ENCODE data around the gene TSPAN5.

The TSPAN5 gene

GRCh38 chr4:98502624-98503023, 155.8 kb downstream of the TSPAN5 start:
- H3K4me1 ChIP-seq (ENCODE audit: insufficient read depth, low read length): peaks cover 12% of the 10 kb centered on the region
- H3K9ac ChIP-seq (ENCODE audit: low read depth, low read length): no peak overlapping the region
- H3K27ac ChIP-seq (ENCODE audit: low read depth, low read length): no peak overlapping the region
- no peaks in the 10 kb centered on the region for H3K9me3 ChIP-seq (ENCODE audit: insufficient read depth, low read depth, low read length)
- no peak overlapping the region for H3K4me3 ChIP-seq (ENCODE audit: low read length)
- no peaks in the 10 kb centered on the region for H3K27me3 ChIP-seq (ENCODE audit: insufficient read depth, low read length)
- no peaks in the 10 kb centered on the region for H3K36me3 ChIP-seq (ENCODE audit: insufficient read depth, low read length)
- WGBS: 98% methylated on average over 1 of the region's 1 CpG

- Histone ChIP-seq H3K27me3 (ENCODE audit: insufficient read depth, low read length) (no peaks in the 10 kb centered on the region), H3K4me1 (ENCODE audit: insufficient read depth, low read length) (peaks cover 12% of the 10 kb centered on the region), H3K4me3 (ENCODE audit: low read length) (no peak overlapping the region), H3K9ac (ENCODE audit: low read depth, low read length) (no peak overlapping the region), H3K27ac (ENCODE audit: low read depth, low read length) (no peak overlapping the region), H3K9me3 (ENCODE audit: insufficient read depth, low read depth, low read length) (no peaks in the 10 kb centered on the region), H3K36me3 (ENCODE audit: insufficient read depth, low read length) (no peaks in the 10 kb centered on the region)
- 92% methylated on average over 2 of the region's 2 CpGs for WGBS
Observed at GRCh38 chr4:98502031-98502430, 156.4 kb downstream of the TSPAN5 start.

- WGBS: 96% methylated on average over 3 of the region's 3 CpGs
- Histone ChIP-seq H3K27ac (ENCODE audit: low read depth, low read length) (no peak overlapping the region), H3K27me3 (ENCODE audit: insufficient read depth, low read length) (no peaks in the 10 kb centered on the region), H3K36me3 (ENCODE audit: insufficient read depth, low read length) (no peaks in the 10 kb centered on the region), H3K4me1 (ENCODE audit: insufficient read depth, low read length) (peaks cover 8% of the 10 kb centered on the region), H3K4me3 (ENCODE audit: low read length) (no peak overlapping the region), H3K9ac (ENCODE audit: low read depth, low read length) (no peak overlapping the region), H3K9me3 (ENCODE audit: insufficient read depth, low read depth, low read length) (no peaks in the 10 kb centered on the region)
Observed at GRCh38 chr4:98501383-98501782, 157.0 kb downstream of the TSPAN5 start.

- Histone ChIP-seq H3K4me3 (ENCODE audit: low read length) (no peak overlapping the region), H3K9me3 (ENCODE audit: insufficient read depth, low read depth, low read length) (no peaks in the 10 kb centered on the region), H3K36me3 (ENCODE audit: insufficient read depth, low read length) (no peaks in the 10 kb centered on the region), H3K4me1 (ENCODE audit: insufficient read depth, low read length) (0 out of 2 replicates have a peak, but pooled peaks cover 3% of the 10 kb centered on the region), H3K27me3 (ENCODE audit: insufficient read depth, low read length) (no peaks in the 10 kb centered on the region), H3K9ac (ENCODE audit: low read depth, low read length) (no peak overlapping the region), H3K27ac (ENCODE audit: low read depth, low read length) (no peak overlapping the region)
- 92% methylated on average over 6 of the region's 6 CpGs for WGBS
Observed at GRCh38 chr4:98498774-98499173, 159.6 kb downstream of the TSPAN5 start.

GRCh38 chr4:98496152-98496845, 162.1 kb downstream of the TSPAN5 start:
- no peak overlapping the region for H3K27ac ChIP-seq (ENCODE audit: low read depth, low read length)
- no peaks in the 10 kb centered on the region for H3K9me3 ChIP-seq (ENCODE audit: insufficient read depth, low read depth, low read length)
- WGBS: 94% methylated on average over 7 of the region's 7 CpGs
- peaks cover 8% of the 10 kb centered on the region; the same call in 1 of the 2 replicates for H3K4me1 ChIP-seq (ENCODE audit: insufficient read depth, low read length)
- no peak overlapping the region for H3K4me3 ChIP-seq (ENCODE audit: low read length)
- no peak overlapping the region for H3K9ac ChIP-seq (ENCODE audit: low read depth, low read length)
- H3K27me3 ChIP-seq (ENCODE audit: insufficient read depth, low read length): no peaks in the 10 kb centered on the region
- no peaks in the 10 kb centered on the region for H3K36me3 ChIP-seq (ENCODE audit: insufficient read depth, low read length)

GRCh38 chr4:98493296-98493695, 165.1 kb downstream of the TSPAN5 start:
- Histone ChIP-seq H3K36me3 (ENCODE audit: insufficient read depth, low read length) (no peaks in the 10 kb centered on the region), H3K9ac (ENCODE audit: low read depth, low read length) (no peak overlapping the region), H3K9me3 (ENCODE audit: insufficient read depth, low read depth, low read length) (no peaks in the 10 kb centered on the region), H3K4me1 (ENCODE audit: insufficient read depth, low read length) (peaks cover 8% of the 10 kb centered on the region; the same call in 1 of the 2 replicates), H3K4me3 (ENCODE audit: low read length) (no peak overlapping the region), H3K27ac (ENCODE audit: low read depth, low read length) (no peak overlapping the region), H3K27me3 (ENCODE audit: insufficient read depth, low read length) (no peaks in the 10 kb centered on the region)
- 77% methylated on average over 3 of the region's 4 CpGs for WGBS

- H3K27me3 ChIP-seq (ENCODE audit: insufficient read depth, low read length): no peaks in the 10 kb centered on the region
- H3K4me3 ChIP-seq (ENCODE audit: low read length): no peak overlapping the region
- H3K36me3 ChIP-seq (ENCODE audit: insufficient read depth, low read length): no peaks in the 10 kb centered on the region
- WGBS: 93% methylated on average over 7 of the region's 7 CpGs
- H3K4me1 ChIP-seq (ENCODE audit: insufficient read depth, low read length): peaks cover 16% of the 10 kb centered on the region; the same call in 1 of the 2 replicates
- no peak overlapping the region for H3K9ac ChIP-seq (ENCODE audit: low read depth, low read length)
- H3K9me3 ChIP-seq (ENCODE audit: insufficient read depth, low read depth, low read length): no peaks in the 10 kb centered on the region
- H3K27ac ChIP-seq (ENCODE audit: low read depth, low read length): no peak overlapping the region
Observed at GRCh38 chr4:98491899-98492559, 166.4 kb downstream of the TSPAN5 start.

- Histone ChIP-seq H3K27ac (ENCODE audit: low read depth, low read length) (no peak overlapping the region), H3K36me3 (ENCODE audit: insufficient read depth, low read length) (no peaks in the 10 kb centered on the region), H3K9me3 (ENCODE audit: insufficient read depth, low read depth, low read length) (no peaks in the 10 kb centered on the region), H3K4me3 (ENCODE audit: low read length) (no peak overlapping the region), H3K9ac (ENCODE audit: low read depth, low read length) (no peak overlapping the region), H3K27me3 (ENCODE audit: insufficient read depth, low read length) (no peaks in the 10 kb centered on the region), H3K4me1 (ENCODE audit: insufficient read depth, low read length) (peaks cover 29% of the 10 kb centered on the region; the same call in 1 of the 2 replicates)
- 94% methylated on average over 3 of the region's 3 CpGs for WGBS
Observed at GRCh38 chr4:98490251-98490650, 168.2 kb downstream of the TSPAN5 start.

GRCh38 chr4:98485816-98486345, 172.5 kb downstream of the TSPAN5 start:
- H3K4me1 ChIP-seq (ENCODE audit: insufficient read depth, low read length): peaks cover 34% of the 10 kb centered on the region
- H3K9me3 ChIP-seq (ENCODE audit: insufficient read depth, low read depth, low read length): no peaks in the 10 kb centered on the region
- H3K27ac ChIP-seq (ENCODE audit: low read depth, low read length): no peak overlapping the region
- H3K36me3 ChIP-seq (ENCODE audit: insufficient read depth, low read length): no peaks in the 10 kb centered on the region
- no peak overlapping the region for H3K4me3 ChIP-seq (ENCODE audit: low read length)
- H3K9ac ChIP-seq (ENCODE audit: low read depth, low read length): no peak overlapping the region
- WGBS: 88% methylated on average over 7 of the region's 7 CpGs
- no peaks in the 10 kb centered on the region for H3K27me3 ChIP-seq (ENCODE audit: insufficient read depth, low read length)

- H3K4me3 ChIP-seq (ENCODE audit: low read length): no peak overlapping the region
- no peak overlapping the region for H3K27ac ChIP-seq (ENCODE audit: low read depth, low read length)
- H3K4me1 ChIP-seq (ENCODE audit: insufficient read depth, low read length): peaks cover 31% of the 10 kb centered on the region
- 93% methylated on average over 1 of the region's 3 CpGs for WGBS
- H3K36me3 ChIP-seq (ENCODE audit: insufficient read depth, low read length): no peaks in the 10 kb centered on the region
- H3K9me3 ChIP-seq (ENCODE audit: insufficient read depth, low read depth, low read length): no peaks in the 10 kb centered on the region
- no peak overlapping the region for H3K9ac ChIP-seq (ENCODE audit: low read depth, low read length)
- no peaks in the 10 kb centered on the region for H3K27me3 ChIP-seq (ENCODE audit: insufficient read depth, low read length)
Observed at GRCh38 chr4:98484031-98484430, 174.4 kb downstream of the TSPAN5 start.

All from HUES64 (cell line).